MCF 10A (cell line): ENCODE measurements around the gene POP7. TPM values are rescaled to one million over a fixed set of nuclear protein-coding genes. Genes with fewer than 3 reads are reported as not detected.

ENCODE experiments used
- BruUV-seq: library from RNA; stranded (reverse); fragments of 400-500 nt; replicated peaks from 2 replicates; lab custom pipeline; 2021; lab: Mats Ljungman, UMichigan
- CTCF ChIA-PET: fragments of 300-600 bp; sonication (Branson Sonifier 250); formaldehyde crosslinking; extraction: SDS; loops from one replicate; lab custom pipeline; 2021; ENCODE audit warnings: antibody characterized with exemption, inconsistent platforms; lab: Yijun Ruan, JAX
- POLR2A ChIA-PET: fragments of 300-600, 350-650 bp; sonication (Branson Sonifier 250); formaldehyde crosslinking; extraction: SDS; loops from one replicate; lab custom pipeline; 2020; ENCODE audit warnings: antibody characterized with exemption, inconsistent platforms; lab: Yijun Ruan, JAX
- DNase-seq: peaks from one replicate; pipeline ENCODE4 v3.0.0-alpha.2; 2018; ENCODE audit not compliant: unreplicated experiment
- H3K27ac Mint-ChIP-seq: one replicate; pipeline ENCODE4 v1.8.0; 2022; ENCODE audit warnings: mild to moderate bottlenecking, low read depth, mixed read lengths; ENCODE audit not compliant: unreplicated experiment
- H3K27me3 Mint-ChIP-seq: one replicate; pipeline ENCODE4 v1.8.0; 2022; ENCODE audit warnings: mixed read lengths; ENCODE audit not compliant: insufficient read depth, unreplicated experiment
- H3K36me3 Mint-ChIP-seq: one replicate; pipeline ENCODE4 v1.8.0; 2022; ENCODE audit warnings: mild to moderate bottlenecking, moderate library complexity, mixed read lengths; ENCODE audit not compliant: insufficient read depth, unreplicated experiment
- H3K4me1 Mint-ChIP-seq: one replicate; pipeline ENCODE4 v1.8.0; 2022; ENCODE audit warnings: mixed read lengths; ENCODE audit not compliant: insufficient read depth, unreplicated experiment
- H3K4me3 Mint-ChIP-seq: one replicate; pipeline ENCODE4 v1.8.0; 2022; ENCODE audit warnings: mild to moderate bottlenecking, moderate library complexity, mixed read lengths; ENCODE audit not compliant: unreplicated experiment
- H3K9me3 Mint-ChIP-seq: one replicate; pipeline ENCODE4 v1.8.0; 2022; ENCODE audit warnings: mixed read lengths; ENCODE audit not compliant: unreplicated experiment
- intact Hi-C: fragments of 100-400 bp; cut with micrococcal nuclease; formaldehyde crosslinking; loops from 2 replicates; pipeline ENCODE4 v1.14.1; 2022
- total RNA-seq: library from RNA; stranded (reverse); gene quantifications from 2 replicates; pipeline ENCODE4 v1.2.3, GENCODE V29; 2022
- TF ChIP-seq, protein P1 (sequence below): fragments of 200-600 bp; IDR thresholded peaks from one replicate; pipeline ENCODE4 v1.8.0; 2022; ENCODE audit warnings: antibody characterized with exemption, mild to moderate bottlenecking; ENCODE audit not compliant: unreplicated experiment

POP7 gene
- total RNA-seq, 1 experiment from 2014 or later = 59.2 TPM

GRCh38 chr7:100736671-100737070 lies 30.8 kb downstream of the POP7 start:
- ChIA-PET POLR2A (no interaction called here), CTCF (no interaction called here)
- BruUV-seq = no TSS peak
- intact Hi-C loops = no loop called here
- no peak for DNase-seq
- Mint-ChIP-seq H3K36me3 (no peaks in the 10 kb centered on the region), H3K27me3 (no peaks in the 10 kb centered on the region), H3K27ac (no peak overlapping the region), H3K4me3 (no peak overlapping the region), H3K4me1 (peaks cover 5% of the 10 kb centered on the region), H3K9me3 (no peaks in the 10 kb centered on the region)
- TF ChIP-seq, protein P1, sequence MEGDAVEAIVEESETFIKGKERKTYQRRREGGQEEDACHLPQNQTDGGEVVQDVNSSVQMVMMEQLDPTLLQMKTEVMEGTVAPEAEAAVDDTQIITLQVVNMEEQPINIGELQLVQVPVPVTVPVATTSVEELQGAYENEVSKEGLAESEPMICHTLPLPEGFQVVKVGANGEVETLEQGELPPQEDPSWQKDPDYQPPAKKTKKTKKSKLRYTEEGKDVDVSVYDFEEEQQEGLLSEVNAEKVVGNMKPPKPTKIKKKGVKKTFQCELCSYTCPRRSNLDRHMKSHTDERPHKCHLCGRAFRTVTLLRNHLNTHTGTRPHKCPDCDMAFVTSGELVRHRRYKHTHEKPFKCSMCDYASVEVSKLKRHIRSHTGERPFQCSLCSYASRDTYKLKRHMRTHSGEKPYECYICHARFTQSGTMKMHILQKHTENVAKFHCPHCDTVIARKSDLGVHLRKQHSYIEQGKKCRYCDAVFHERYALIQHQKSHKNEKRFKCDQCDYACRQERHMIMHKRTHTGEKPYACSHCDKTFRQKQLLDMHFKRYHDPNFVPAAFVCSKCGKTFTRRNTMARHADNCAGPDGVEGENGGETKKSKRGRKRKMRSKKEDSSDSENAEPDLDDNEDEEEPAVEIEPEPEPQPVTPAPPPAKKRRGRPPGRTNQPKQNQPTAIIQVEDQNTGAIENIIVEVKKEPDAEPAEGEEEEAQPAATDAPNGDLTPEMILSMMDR = no peak

- ChIA-PET POLR2A (no interaction called here), CTCF (interaction anchor here (0.6 kb wide), 1 partner anchor 642 kb away, joined by 3 read pairs; no protein-coding TSS in a partner anchor)
- TF ChIP-seq, protein P1 = no peak
- Mint-ChIP-seq H3K4me1 (no peaks in the 10 kb centered on the region), H3K27ac (no peak overlapping the region), H3K27me3 (no peaks in the 10 kb centered on the region), H3K36me3 (no peaks in the 10 kb centered on the region), H3K9me3 (no peaks in the 10 kb centered on the region), H3K4me3 (no peak overlapping the region)
- intact Hi-C loops = no loop called here
- no TSS peak for BruUV-seq
- no peak for DNase-seq
Measured at GRCh38 chr7:100739934-100740333, 34.0 kb downstream of the POP7 start.

DNA sequence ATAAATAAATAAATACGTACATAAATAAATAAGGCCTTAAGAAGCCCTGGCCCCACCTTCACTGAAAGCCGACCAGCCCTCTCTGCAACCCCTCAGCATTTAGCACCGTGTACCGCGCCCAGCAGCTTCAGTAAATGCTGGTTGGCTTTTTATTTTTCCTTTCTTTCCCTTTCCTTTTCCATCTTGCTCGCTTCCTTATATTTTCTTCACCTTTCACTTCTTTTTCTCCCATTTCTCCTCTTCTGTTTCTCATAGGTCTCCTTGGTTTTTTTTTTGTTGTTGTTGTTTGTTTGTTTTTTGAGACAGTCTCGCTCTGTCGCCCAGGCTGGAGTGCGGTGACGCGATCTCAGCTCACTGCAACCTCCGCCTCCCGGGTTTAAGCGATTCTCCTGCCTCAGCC lies 38.7 kb downstream of the POP7 start:
- TF ChIP-seq, protein P1 = no peak
- CTCF ChIA-PET = interaction anchor here (0.9 to 1.4 kb wide), 2 partner anchors 19 to 25 kb away, joined by 3 to 4 read pairs; no protein-coding TSS in a partner anchor
- intact Hi-C loops = no loop called here
- Mint-ChIP-seq H3K36me3 (no peaks in the 10 kb centered on the region), H3K4me1 (no peaks in the 10 kb centered on the region), H3K9me3 (no peaks in the 10 kb centered on the region), H3K4me3 (no peak overlapping the region), H3K27ac (no peak overlapping the region), H3K27me3 (peaks cover 13% of the 10 kb centered on the region)
- no peak for DNase-seq
- BruUV-seq = no TSS peak
- POLR2A ChIA-PET = no interaction called here

GRCh38 chr7:100745184-100745583 lies 39.3 kb downstream of the POP7 start:
- TF ChIP-seq, protein P1 = no peak
- Mint-ChIP-seq H3K27ac (no peak overlapping the region), H3K36me3 (no peaks in the 10 kb centered on the region), H3K27me3 (peaks cover 13% of the 10 kb centered on the region), H3K4me3 (peak overlapping the region; percentile 58), H3K9me3 (no peaks in the 10 kb centered on the region), H3K4me1 (no peaks in the 10 kb centered on the region)
- CTCF ChIA-PET = interaction anchor here (0.9 kb wide), 1 partner anchor 20 kb away, joined by 3 read pairs; no protein-coding TSS in a partner anchor
- no peak for DNase-seq
- POLR2A ChIA-PET = no interaction called here
- intact Hi-C loops = no loop called here
- BruUV-seq = no TSS peak
